Right ventricle myocardium inferior (tissue), 1 donor: ENCODE results near the gene RARA. TPM values are rescaled to one million over a fixed set of nuclear protein-coding genes. Genes with fewer than 3 reads are reported as not detected.
"Not testable (repeated sequence)": the region's sequence is repeated elsewhere in the genome, so short reads cannot be mapped to it uniquely, and the experiment has no call there.

Experiments
- ATAC-seq: fragments of 200-7000 bp; cut with Tn5 transposase; one replicate; pipeline ENCODE4 v1.9.1; 2020; ENCODE audit warnings: mild to moderate bottlenecking, moderate library complexity
- DNase-seq: peaks from one replicate; pipeline ENCODE4 v3.0.0; 2021; ENCODE audit errors: missing footprints
- intact Hi-C: fragments of 100-400 bp; cut with DNase I; formaldehyde crosslinking; loops from one replicate; pipeline ENCODE4 v1.11.0; 2022
- total RNA-seq: library from RNA; stranded (reverse); fragmentation: NEBNext Ultra II Directional; extraction: Animal tissue kit (Norgen Biotek cat#: 25700); gene quantifications from one replicate; pipeline ENCODE4 v1.2.1, GENCODE V29; 2021
- donor health status: DM: no; HTN: yes; CAD: no; lungs with severe emphysema.

Gene RARA
- total RNA-seq, 1 donor from 2014 or later = 17.9 TPM

GRCh38 chr17:40293363-40293762 lies 15.6 kb upstream of the RARA start:
- DNase-seq (no peak), ATAC-seq (peak; percentile 83)
- intact Hi-C loops = loop anchor here (5.0 kb wide), 1 partner anchor 91 kb away; no protein-coding TSS in a partner anchor

DNA sequence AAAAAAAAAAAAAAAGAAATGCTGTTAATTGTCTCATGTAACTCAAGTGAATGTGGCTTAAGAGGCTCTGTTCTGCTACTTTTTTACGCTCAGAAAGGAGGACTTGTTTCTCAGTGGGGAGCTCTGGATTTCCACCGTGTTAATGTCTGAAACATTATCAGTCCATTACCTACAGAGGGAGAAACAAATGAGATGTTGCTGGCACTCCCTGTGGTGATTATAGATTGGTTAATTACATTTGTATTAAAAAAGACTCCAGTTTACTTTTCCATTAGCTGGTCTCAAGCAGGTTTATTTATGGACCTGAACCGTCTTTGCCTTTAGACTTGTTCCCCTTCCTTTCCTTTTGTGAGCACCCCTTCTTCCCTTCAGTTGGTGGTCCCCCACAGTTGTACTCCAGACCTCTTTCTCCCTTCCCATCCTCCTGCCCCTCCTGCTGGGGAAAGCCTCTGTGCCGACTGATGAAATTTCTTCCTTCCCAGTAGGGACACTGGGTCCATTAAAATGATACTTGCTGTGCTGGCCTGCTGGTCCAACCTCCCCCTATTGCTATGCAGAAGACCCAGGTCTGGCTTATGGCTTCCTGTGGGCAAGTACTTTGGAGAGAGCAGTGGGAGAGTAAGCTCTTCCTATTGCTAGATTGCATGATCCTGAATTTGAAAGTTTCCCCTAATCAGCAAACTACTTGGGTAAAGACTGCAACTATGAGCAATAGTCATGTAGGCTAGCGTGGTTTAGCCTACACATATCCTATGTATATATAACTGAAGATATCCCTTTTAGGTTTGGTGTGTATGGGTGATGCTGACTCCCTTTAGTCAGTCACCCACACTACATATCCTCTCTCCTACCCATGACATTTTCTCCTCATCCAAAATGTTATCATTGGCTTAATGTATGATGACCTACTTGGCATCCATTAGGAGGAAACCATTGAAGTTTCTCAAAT lies 13.2 kb upstream of the RARA start:
- ATAC-seq (no peak), DNase-seq (no peak)
- intact Hi-C loops = no loop called here

DNA sequence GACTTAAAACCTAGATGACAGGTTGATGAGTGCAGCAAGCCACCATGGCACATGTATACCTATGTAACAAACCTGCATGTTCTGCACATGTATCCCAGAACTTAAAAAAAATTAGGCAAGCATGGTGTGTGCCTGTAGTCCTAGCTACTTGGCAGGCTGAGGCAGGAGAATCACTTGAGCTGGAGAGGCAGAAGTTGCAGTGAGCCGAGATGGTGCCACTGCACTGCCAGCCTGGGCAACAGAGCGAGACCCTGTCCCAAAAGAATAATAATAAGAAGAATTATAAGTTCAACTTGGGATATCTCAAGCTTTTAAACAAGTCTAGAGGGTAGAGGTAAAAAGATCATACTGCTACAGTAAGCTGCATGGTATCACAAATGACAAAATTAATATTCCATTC lies 11.5 kb upstream of the RARA start:
- DNase-seq (no peak), ATAC-seq (no peak)
- intact Hi-C loops = no loop called here

- ATAC-seq (no peak), DNase-seq (no peak)
- intact Hi-C loops = no loop called here
Measured at GRCh38 chr17:40298726-40299125, 10.3 kb upstream of the RARA start.

- DNase-seq, ATAC-seq, intact Hi-C loops: not testable (repeated sequence)
Measured at GRCh38 chr17:40299159-40299757, 9.7 kb upstream of the RARA start.

DNA sequence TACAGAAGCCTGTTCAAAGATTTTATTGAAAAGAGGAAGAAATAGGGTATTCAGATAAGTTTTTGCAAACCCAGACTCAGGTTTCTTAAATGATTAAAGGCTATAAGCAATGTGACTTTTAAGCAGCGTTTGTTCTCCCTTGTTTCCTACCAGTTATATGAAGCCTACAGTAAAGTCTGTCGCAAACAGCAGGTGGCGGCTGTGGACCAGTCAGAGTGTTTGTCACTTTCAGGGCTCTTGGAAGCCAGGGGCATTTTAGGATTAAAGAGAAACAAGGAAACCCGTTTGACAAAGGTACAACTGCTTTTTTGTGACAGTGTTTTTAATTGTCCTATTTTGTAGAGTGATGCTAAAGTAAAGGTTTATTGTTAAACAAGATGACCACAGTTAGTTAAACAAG lies 7.7 kb upstream of the RARA start:
- peak; percentile 48 for DNase-seq
- no peak for ATAC-seq
- intact Hi-C loops = no loop called here

DNA sequence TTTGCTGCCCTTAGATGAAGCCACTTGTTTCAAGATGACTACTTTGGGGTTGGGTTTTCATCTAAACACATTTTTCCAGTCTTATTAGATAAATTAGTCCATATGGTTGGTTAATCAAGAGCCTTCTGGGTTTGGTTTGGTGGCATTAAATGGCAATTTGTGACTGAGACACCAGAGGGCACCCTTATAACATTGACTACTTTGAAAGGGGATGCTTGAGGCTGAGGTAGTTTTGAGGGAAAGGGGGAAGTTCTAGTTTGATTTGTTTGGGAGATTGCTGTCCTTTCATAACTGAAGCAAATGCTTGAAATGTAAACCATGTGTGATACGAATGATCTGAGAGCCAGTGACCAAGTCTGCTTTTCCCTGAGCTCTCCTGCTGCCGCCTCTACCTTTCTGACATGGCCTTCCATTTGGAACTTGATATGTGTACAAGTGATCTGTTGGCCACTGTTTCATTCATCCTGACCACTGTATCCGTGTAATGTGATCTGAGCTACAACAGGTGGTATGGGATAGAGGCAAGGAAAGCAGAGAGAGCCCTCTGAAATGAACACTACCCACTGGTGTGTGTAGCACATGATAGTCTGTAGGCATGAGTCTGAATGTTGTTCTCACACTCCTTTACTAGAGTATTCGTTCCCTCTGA lies 5.8 kb upstream of the RARA start:
- intact Hi-C loops = loop anchor here (1.0 to 2.0 kb wide), 2 partner anchors 52 to 114 kb away; partner anchors contain the start of gene TOP2A
- peak; percentile 71 for ATAC-seq
- no peak for DNase-seq

DNA sequence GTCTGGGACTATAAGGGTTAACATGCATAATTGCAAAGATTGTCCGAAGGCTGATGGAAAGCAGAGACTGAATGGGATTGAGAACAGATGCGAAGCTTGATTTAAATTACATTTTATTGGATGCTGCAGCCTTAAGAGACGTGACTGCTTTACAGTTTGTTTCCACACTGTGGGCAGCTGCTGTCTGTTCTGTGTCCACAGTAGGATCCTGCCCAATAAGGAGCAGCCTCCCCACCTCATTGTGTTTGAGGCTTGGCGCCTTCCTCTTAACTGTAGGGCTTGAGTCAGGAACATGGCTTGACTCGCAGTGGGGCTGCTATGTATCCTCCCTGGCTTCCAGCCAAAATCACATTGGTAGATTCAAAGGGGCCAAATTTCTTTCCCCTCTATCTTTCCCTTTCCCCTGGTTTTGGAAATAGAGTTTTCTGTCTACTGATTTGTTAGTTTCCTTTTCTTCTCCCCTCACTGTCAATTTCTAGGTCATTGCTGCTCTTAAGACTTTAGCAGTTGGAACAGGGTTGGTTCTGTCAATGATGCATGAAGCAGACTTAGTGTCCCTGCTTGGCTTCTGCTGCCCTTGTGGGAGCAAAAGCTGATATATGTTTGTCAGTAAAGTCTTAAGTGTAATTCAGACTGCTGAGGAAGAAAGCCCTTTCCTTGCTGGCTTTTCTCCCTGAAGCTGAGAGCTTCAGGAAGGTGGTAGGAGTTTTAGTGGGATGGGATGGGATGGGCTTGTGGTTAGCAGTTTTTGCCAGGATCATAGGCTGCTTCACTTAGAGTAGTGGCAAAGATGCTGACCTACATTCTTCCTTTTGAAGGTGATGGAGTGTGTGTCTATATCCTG lies 5.0 kb upstream of the RARA start:
- DNase-seq = peak; percentile 55

DNA sequence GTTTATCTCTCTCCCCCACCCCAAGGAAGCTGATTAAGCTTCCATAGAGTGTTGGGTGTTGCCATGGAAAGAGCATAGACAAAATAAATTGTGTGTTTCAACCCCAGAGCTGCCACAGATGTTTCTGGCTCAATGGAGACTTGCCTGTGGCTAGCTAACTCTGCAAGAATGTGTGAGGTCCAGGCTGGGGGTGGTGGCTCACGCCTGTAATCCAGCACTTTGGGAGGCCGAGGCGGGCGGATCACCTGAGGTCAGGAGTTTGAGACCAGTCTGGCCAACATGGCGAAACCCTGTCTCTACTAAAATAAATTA lies 4.5 kb upstream of the RARA start:
- intact Hi-C loops, DNase-seq, ATAC-seq: not testable (repeated sequence)

More for the DNA sequence above, 5.0 kb upstream of the RARA start:
- peak; percentile 32 for ATAC-seq
- intact Hi-C loops = loop anchor here (1.0 to 2.0 kb wide), 2 partner anchors 51 to 113 kb away; partner anchors contain the start of gene TOP2A

DNA sequence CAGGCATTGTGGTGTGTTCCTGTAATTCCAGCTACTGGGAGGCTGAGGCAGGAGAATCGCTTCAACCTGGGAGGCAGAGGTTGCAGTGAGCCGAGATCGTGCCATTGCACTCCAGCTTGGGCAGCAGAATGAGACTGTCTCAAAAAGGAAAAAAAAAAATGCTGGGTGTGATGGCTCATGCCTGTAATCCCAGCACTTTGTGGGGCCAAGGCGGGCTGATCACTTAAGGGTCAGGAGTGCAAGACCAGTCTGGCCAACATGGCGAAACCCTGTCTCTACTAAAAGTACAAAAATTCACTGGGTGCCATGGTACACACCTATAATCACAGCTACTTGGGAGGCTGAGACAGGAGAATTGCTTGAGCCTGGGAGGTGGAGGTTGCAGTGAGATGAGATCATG lies 4.1 kb upstream of the RARA start:
- ATAC-seq, intact Hi-C loops, DNase-seq: not testable (repeated sequence)

DNA sequence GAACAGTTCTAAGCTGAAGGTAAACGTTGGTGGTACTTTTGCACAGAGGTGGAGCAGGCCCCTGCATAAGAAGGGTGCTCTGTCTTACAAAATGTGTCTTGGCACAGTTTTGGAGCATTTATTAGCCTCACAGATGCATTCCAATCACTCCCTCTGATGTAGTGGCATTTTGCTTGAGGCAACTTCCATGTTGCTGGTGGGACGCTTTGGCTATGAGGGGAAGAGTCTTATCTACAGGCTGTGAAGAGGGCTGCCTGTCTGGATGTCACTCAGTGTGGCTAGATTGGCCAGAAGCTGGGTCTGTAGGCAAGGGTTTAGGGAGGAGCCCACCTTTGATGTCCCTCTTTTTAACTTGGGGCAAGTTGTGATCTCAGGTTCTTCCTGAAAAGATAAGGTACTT lies 2.6 kb upstream of the RARA start:
- DNase-seq = no peak
- intact Hi-C loops = no loop called here
- no peak for ATAC-seq

GRCh38 chr17:40307001-40307730 lies 1.8 kb upstream of the RARA start:
- no peak for ATAC-seq
- DNase-seq = no peak
- intact Hi-C loops = no loop called here

DNA sequence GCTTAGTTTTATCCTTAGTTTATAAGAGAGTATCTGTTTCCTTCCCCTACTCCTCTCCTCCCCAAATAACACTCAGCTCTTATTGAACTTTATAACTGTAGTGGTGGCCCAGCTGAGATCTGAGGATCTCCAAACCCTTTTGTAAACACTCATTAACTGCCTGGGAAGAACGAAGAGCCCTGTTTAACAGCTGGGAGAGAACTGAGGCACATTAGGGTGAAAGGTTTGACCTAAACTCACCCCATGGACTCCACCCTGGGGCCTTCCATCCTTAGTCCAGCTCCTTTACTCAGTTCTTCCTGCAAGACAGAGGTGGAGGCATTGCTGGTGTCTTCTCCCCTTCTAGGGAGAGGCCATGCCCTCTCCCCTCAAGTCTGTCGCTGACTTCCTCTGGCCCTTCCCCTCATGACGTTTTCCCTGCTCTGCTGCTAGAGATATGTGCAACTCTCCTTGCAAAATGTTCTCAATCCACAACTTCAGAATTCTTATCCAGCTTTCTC lies 1.2 kb upstream of the RARA start:
- ATAC-seq (no peak), DNase-seq (no peak)
- intact Hi-C loops = no loop called here

GRCh38 chr17:40309949-40310510 lies 1.1 kb downstream of the RARA start:
- DNase-seq = no peak
- intact Hi-C loops = loop anchor here (2.0 kb wide), 1 partner anchor 39 kb away; no protein-coding TSS in a partner anchor
- ATAC-seq = peak; percentile 18

GRCh38 chr17:40310882-40311391 lies 2.0 kb downstream of the RARA start:
- ATAC-seq = peak; percentile 75
- DNase-seq = peak; percentile 73
- intact Hi-C loops = loop anchor here (2.0 kb wide), 1 partner anchor 38 kb away; no protein-coding TSS in a partner anchor

GRCh38 chr17:40311575-40311974 lies 2.6 kb downstream of the RARA start:
- ATAC-seq = peak; percentile 17
- intact Hi-C loops = loop anchor here (2.0 kb wide), 1 partner anchor 37 kb away; no protein-coding TSS in a partner anchor
- DNase-seq = peak; percentile 85

DNA sequence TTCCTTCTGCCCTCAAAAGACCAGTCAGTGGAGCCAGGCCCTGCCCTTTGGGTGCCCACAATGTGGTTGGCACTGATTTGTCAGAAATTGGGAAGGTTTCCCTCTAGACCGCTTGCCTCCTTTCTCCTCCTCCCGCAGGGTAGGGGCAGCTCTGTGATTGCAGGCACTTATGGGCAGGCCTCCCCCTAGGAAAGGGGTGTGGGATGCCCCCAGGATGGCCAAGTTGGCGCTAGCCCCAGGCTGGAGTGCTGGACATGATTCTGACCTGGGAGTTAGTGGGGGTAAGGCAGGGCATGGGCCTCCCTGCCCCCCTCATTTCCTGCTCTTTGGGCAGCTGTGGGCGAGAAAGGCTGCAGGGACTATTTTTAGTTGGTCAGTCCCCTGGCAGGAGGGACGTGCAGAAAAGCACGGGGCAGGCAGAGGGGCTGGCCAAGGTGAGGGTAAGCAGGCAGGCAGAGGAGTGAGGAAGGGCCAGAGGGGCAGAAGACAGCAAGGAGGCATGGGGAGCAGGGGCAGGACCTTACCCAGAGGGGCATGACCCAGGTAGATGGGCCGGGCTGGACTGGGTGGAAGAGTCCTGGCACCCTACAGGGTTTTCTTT lies 3.3 kb downstream of the RARA start:
- intact Hi-C loops = no loop called here
- ATAC-seq (peak; percentile 44), DNase-seq (no peak)
